Neural cell (in vitro differentiated cells): ENCODE results near the gene SOAT1.
"Not testable (repeated sequence)": the region's sequence is repeated elsewhere in the genome, so short reads cannot be mapped to it uniquely, and the experiment has no call there.

Experiments used
- EP300 ChIP-seq: fragments of 450-650 bp; conservative IDR thresholded peaks from 2 replicates; pipeline ENCODE4 v1.6.1; 2014; ENCODE audit warnings: antibody characterized with exemption, mild to moderate bottlenecking, moderate library complexity; ENCODE audit not compliant: poor library complexity, severe bottlenecking
- EZH2 ChIP-seq: fragments of 200-600, 300-800 bp; shearing (Covaris generic), sonication (generic); IDR thresholded peaks from 2 replicates; pipeline ENCODE4 v1.6.1; 2014; ENCODE audit warnings: antibody characterized with exemption, low read length, borderline replicate concordance, mild to moderate bottlenecking; ENCODE audit not compliant: insufficient read depth, poor library complexity, severe bottlenecking
- MXI1 ChIP-seq: fragments of 450-650 bp; conservative IDR thresholded peaks from 2 replicates; pipeline ENCODE4 v1.6.1; 2014; ENCODE audit warnings: antibody characterized with exemption, mild to moderate bottlenecking; ENCODE audit not compliant: poor library complexity, severe bottlenecking
- POLR2AphosphoS5 ChIP-seq: IDR thresholded peaks from 2 replicates; pipeline ENCODE4 v1.6.1; 2012
- RAD21 ChIP-seq: fragments of 450-650 bp; conservative IDR thresholded peaks from 2 replicates; pipeline ENCODE4 v1.6.1; 2014; ENCODE audit warnings: antibody characterized with exemption, mild to moderate bottlenecking, moderate library complexity
- SMC3 ChIP-seq: fragments of 450-650 bp; conservative IDR thresholded peaks from 2 replicates; pipeline ENCODE4 v1.6.1; 2014; ENCODE audit warnings: antibody characterized with exemption, mild to moderate bottlenecking, moderate library complexity; ENCODE audit not compliant: poor library complexity
- TAF1 ChIP-seq: IDR thresholded peaks from 2 replicates; pipeline ENCODE4 v1.6.1; 2012; ENCODE audit warnings: low read depth
- TF ChIP-seq, protein P1 (sequence below): fragments of 450-650 bp; IDR thresholded peaks from 2 replicates; pipeline ENCODE4 v1.5.1; 2014; ENCODE audit warnings: antibody characterized with exemption, mild to moderate bottlenecking, moderate library complexity; ENCODE audit not compliant: poor library complexity, severe bottlenecking
- TF ChIP-seq, protein P2 (sequence below): IDR thresholded peaks from 2 replicates; pipeline ENCODE4 v1.6.1; 2012; ENCODE audit warnings: borderline replicate concordance

DNA sequence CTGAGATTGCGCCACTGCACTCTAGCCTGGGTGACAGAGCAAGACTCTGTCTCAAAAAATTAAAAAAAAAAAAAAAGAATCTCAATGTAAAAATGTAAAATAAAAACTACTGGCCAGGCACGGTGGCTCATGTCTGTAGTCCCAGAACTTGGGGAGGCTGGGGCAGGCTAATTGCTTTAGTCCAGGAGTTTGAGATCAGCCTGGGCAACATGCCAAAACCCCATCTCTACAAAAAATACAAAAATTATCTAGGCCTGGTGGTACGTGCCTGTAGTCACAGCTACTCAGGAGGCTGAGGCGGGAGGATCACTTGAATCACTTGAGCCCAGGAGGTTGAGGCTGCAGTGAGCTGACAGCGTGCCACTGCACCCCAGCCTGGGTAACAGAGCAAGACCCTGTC lies 19.2 kb upstream of the SOAT1 start:
- TF ChIP-seq, protein P1, sequence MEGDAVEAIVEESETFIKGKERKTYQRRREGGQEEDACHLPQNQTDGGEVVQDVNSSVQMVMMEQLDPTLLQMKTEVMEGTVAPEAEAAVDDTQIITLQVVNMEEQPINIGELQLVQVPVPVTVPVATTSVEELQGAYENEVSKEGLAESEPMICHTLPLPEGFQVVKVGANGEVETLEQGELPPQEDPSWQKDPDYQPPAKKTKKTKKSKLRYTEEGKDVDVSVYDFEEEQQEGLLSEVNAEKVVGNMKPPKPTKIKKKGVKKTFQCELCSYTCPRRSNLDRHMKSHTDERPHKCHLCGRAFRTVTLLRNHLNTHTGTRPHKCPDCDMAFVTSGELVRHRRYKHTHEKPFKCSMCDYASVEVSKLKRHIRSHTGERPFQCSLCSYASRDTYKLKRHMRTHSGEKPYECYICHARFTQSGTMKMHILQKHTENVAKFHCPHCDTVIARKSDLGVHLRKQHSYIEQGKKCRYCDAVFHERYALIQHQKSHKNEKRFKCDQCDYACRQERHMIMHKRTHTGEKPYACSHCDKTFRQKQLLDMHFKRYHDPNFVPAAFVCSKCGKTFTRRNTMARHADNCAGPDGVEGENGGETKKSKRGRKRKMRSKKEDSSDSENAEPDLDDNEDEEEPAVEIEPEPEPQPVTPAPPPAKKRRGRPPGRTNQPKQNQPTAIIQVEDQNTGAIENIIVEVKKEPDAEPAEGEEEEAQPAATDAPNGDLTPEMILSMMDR = not testable (repeated sequence)
- TF ChIP-seq EZH2, TAF1, POLR2AphosphoS5, EP300, SMC3, RAD21, MXI1: not testable (repeated sequence)
- TF ChIP-seq, protein P2, sequence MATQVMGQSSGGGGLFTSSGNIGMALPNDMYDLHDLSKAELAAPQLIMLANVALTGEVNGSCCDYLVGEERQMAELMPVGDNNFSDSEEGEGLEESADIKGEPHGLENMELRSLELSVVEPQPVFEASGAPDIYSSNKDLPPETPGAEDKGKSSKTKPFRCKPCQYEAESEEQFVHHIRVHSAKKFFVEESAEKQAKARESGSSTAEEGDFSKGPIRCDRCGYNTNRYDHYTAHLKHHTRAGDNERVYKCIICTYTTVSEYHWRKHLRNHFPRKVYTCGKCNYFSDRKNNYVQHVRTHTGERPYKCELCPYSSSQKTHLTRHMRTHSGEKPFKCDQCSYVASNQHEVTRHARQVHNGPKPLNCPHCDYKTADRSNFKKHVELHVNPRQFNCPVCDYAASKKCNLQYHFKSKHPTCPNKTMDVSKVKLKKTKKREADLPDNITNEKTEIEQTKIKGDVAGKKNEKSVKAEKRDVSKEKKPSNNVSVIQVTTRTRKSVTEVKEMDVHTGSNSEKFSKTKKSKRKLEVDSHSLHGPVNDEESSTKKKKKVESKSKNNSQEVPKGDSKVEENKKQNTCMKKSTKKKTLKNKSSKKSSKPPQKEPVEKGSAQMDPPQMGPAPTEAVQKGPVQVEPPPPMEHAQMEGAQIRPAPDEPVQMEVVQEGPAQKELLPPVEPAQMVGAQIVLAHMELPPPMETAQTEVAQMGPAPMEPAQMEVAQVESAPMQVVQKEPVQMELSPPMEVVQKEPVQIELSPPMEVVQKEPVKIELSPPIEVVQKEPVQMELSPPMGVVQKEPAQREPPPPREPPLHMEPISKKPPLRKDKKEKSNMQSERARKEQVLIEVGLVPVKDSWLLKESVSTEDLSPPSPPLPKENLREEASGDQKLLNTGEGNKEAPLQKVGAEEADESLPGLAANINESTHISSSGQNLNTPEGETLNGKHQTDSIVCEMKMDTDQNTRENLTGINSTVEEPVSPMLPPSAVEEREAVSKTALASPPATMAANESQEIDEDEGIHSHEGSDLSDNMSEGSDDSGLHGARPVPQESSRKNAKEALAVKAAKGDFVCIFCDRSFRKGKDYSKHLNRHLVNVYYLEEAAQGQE = not testable (repeated sequence)
